ENCODE data around the gene CHST11.

- TF ChIP-seq CTCF (conservative IDR thresholded peaks at IDR 0.05; ENCODE audit: low read depth, low read length) = no peak
- TF ChIP-seq POLR2A (IDR thresholded peaks at IDR 0.05; ENCODE audit: low read depth, low read length) = no peak
- TF ChIP-seq RAD21 (IDR thresholded peaks at IDR 0.05; ENCODE audit: low read length) = no peak
- TF ChIP-seq FOS (IDR thresholded peaks at IDR 0.05; ENCODE audit: low read depth, low read length) = no peak
- no peak for TF ChIP-seq RFX5 (IDR thresholded peaks at IDR 0.05; ENCODE audit: low read depth, low read length)
- no peak for TF ChIP-seq USF2 (IDR thresholded peaks at IDR 0.05; ENCODE audit: low read depth, low read length)
- no peak for TF ChIP-seq BHLHE40 (IDR thresholded peaks at IDR 0.05; ENCODE audit: low read depth, low read length)
- TF ChIP-seq ELK1 (IDR thresholded peaks at IDR 0.05; ENCODE audit: borderline replicate concordance, low read depth, low read length) = no peak
- TF ChIP-seq MAFK (IDR thresholded peaks at IDR 0.05; ENCODE audit: low read depth, low read length) = no peak
- no peak for TF ChIP-seq NFE2L2 (IDR thresholded peaks at IDR 0.05; ENCODE audit: low read depth, low read length)
- no peak for TF ChIP-seq SMC3 (IDR thresholded peaks at IDR 0.05; ENCODE audit: low read depth, low read length)
- TF ChIP-seq MAZ (IDR thresholded peaks at IDR 0.05; ENCODE audit: borderline replicate concordance, low read depth, low read length) = no peak
- TF ChIP-seq MXI1 (IDR thresholded peaks at IDR 0.05; ENCODE audit: borderline replicate concordance, low read depth, low read length) = no peak
These were observed 78.6 kb downstream of the CHST11 start for GRCh38 chr12:104535369-104535768.
